Esophagus muscularis mucosa (tissue), 4 donors: Measurements from ENCODE around the gene GPR12.

Experiments used
- CTCF ChIP-seq, 3 experiments: fragments of 200-600 bp in 2 of 3; fragments of 450-650 bp in 1 of 3; sonication (generic) in 2 of 3; IDR thresholded peaks; one replicate each; pipeline ENCODE4 v1.5.1; 2017 to 2019; ENCODE audit warnings: antibody characterized with exemption in 3 of 3, mild to moderate bottlenecking in 2 of 3, moderate library complexity in 1 of 3
- EP300 ChIP-seq: sonication (generic); formaldehyde crosslinking; IDR thresholded peaks from one replicate; pipeline ENCODE4 v1.6.1; 2017; ENCODE audit warnings: antibody characterized with exemption
- POLR2A ChIP-seq: fragments of 450-650 bp; IDR thresholded peaks from one replicate; pipeline ENCODE4 v1.6.1; 2017; ENCODE audit warnings: antibody characterized with exemption, moderate library complexity, mild to moderate bottlenecking, low read depth
- POLR2AphosphoS5 ChIP-seq, 2 donors: sonication (generic); formaldehyde crosslinking; IDR thresholded peaks; one replicate each; pipeline ENCODE4 v1.6.1; 2017; ENCODE audit warnings: antibody characterized with exemption in 2 of 2

GRCh38 chr13:26707122-26708006 is 53.2 kb downstream of the GPR12 start:
- TF ChIP-seq EP300 (no peak), CTCF (IDR thresholded peaks at IDR 0.05) (peak in 1 of 3 experiments; percentile 53), POLR2A (no peak), POLR2AphosphoS5 (IDR thresholded peaks at IDR 0.05) (no peak)
